NCI-H1930 (cell line): ENCODE data around the gene KRT80.

ENCODE experiments used
- DNase-seq, 2 experiments: peaks; one replicate each; lab custom pipeline; 2025; lab: John Stamatoyannopoulos, UW

The KRT80 gene

DNA sequence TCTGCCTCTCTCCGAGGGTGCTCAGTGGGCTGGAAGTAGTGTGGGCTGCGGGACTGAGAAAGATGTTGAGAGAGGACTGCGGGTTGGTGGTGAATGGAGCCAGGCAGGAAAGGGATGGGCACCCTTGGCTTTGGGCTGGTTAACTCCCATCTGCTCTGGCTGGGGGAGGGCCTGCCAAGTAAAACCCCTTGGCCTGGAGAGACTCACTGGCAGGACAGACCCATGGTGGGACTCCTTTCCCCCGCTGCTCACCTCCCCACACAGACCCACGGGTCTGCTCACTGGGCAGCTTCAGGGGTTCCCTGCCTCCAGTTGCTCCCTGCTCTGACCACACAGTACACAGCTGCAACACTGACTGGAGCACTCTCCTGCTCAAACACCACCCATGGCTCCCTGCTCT lies 54.1 kb downstream of the KRT80 start:
- DNase-seq, result no peak

- no peak for DNase-seq
Observed at GRCh38 chr12:52132754-52133161, 59.1 kb downstream of the KRT80 start.

GRCh38 chr12:52130711-52131110 lies 61.1 kb downstream of the KRT80 start:
- no peak for DNase-seq

- DNase-seq, result no peak
Observed at GRCh38 chr12:52127683-52128450, 63.9 kb downstream of the KRT80 start.

- DNase-seq, result no peak
Observed at GRCh38 chr12:52126605-52127578, 64.9 kb downstream of the KRT80 start.

DNA sequence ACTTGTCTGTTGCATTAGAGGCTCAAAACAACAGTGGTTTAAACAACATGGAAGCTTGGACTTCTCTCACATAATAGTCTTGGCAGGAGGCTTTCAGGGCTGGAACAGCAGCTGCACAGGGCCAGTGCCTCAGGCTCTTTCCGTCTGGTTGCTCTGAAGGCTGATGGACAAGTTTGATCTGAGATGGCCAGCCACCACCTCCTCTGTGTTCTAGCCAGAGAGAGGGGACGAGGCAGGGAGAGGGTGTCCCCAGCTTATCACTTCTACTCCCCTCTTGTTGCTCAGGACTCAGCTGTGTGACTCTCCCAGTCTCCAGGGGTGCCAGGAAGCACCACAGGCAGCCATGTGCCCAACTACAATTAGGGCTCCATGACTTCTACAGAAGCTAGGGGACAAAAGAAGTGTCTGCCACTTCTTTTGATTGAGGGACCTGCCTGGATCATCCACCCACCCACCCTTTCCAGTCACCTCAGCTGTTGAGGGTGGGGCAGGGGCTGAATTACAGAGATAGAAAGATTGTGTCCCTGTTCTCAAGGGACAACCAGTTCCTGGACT lies 65.7 kb downstream of the KRT80 start:
- DNase-seq, result no peak

DNA sequence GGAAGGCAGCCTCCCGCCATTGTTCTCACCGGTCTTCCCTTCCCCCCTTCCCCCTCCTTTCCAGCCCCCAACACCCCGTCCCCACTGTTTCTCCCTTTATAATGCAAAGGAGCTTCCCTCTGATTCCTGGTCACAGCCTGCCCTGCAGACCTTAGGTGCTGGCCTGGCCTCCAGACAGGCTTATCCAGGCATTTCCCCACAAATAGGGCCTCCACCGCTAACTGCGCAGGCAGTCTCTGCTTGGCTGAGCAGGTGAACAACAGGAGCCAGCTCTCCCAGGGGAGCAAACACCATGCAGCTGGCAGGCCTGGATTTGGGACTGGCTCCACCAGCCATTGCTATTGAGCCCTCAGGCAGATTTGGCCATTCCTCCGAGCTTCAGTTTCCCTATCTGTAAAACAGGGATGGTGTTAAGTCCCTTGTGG lies 66.3 kb downstream of the KRT80 start:
- DNase-seq, result no peak

GRCh38 chr12:52123487-52124186 lies 68.2 kb downstream of the KRT80 start:
- no peak for DNase-seq

DNA sequence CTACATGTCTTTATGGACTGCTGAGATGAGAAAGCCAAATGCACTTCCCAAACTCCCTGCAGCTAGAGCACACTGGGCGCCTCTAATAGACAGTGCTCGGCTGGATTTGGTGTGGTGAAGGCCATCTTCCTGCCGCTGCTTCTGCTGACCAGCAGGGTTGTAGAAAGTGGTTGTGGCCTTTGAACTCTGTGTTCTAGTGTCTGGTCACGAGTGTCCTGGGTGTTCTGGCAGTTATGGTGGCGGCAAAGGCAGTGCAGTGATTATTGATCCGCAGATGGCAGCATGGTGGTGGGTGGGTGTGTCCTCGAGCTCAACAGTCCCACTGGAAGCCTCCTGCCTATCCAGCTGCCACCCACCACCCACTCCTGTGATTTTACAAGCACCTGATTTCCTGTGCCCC lies 68.9 kb downstream of the KRT80 start:
- DNase-seq, result no peak

DNA sequence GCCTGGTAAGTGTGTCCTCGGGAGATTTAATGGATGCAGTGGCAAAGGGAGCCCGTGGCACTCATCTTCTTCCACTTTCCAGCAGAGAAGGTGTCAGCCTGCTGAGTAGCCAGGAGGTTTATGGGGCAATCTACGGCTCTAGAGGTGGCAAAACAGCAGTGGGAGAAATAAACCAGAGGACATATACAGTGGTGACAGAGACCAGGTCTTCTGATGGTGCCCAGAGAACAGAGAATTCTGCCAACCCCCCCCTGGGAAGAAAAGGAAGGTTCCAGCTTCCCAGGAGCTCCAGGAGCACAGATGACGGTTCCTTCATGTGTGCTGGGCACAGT lies 69.3 kb downstream of the KRT80 start:
- DNase-seq, result no peak

- peak; percentile 48 to 55 for DNase-seq
Observed at GRCh38 chr12:52121824-52122539, 69.8 kb downstream of the KRT80 start.

DNA sequence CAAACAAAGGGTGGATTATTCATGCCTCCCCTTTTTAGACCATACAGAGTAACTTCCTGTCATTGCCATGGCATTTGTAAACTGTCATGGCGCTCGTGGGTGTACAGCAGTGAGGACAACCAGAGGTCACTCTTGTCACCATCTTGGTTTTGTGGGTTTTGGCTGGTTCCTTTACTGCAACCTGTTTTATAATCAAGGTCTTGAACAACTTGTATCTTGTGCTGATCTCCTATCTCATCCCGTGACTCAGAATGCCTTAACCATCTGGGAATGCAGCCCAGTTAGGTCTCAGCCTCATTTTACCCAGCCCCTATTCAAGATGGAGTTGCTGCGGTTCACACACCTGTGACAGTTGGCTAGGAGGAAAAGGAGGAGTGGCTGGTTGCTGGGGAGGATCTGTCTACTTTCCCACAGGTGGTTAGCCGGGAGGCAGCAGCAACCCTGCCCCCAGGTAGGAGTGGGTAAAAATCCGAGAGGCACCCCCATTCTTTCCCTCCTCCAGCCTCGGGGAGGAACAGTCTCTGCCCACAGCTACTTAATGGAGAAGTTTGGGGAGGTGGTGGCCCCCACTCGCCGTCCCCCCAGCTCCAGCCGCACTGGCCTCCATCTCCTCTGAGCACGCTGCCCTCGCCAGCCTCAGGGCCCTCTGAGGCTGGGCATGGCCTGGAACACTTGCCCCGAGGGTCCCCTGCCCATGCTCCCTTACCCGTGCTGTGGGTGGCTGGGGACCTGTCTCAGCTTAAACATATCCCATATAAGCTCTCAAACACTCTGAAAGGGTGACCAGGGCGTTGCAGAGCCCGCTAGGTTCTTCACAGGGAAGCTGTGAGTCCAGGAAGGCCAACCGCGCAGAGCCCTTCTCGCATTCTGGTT lies 70.6 kb downstream of the KRT80 start:
- no peak for DNase-seq

DNA sequence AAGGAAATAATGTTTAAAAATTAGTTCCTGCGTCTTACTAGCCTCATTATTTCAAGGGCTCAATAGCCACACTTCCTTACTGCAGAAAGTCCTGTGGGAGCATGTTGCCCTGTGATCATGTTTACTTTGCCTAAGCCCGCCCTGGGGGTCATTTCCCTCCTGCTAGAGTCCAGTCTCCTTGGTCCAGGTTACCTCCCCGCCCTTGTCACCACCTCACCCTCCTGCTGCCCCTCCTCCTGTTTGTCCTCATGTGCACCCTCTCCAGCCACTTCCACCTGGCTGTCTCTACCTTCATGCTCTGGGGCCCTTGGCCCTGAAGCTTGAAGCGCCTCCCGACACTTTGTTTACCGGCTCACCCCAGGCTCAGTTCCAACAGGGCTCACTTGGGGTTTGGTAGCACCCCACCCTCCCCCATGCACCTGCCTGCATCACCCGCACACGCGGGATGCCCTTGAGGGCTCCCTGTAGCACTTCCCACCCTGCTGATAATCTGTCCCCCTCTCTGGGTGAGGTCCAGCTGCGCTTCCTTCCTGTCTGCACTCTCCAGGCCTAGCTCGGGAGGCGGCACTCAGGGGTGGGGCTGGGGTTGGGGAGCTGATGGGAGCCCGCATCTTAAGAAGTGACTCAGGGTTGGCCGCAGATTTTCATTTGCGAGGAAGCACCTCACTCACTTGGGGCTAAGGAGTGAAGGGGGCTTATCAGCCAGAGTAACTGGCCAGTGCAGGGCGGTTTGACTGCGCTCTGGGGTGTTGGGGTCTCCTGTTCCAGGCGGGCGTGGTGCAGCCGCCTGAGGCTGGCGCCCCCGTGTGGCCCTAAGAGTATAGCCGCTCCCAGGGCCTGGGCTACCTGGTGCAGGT lies 72.2 kb downstream of the KRT80 start:
- DNase-seq, result peak in 1 of 2 experiments; percentile 22
